Right lobe of liver (tissue), 6 donors: ENCODE data around the gene ANAPC5. TPM values are rescaled to one million over a fixed set of nuclear protein-coding genes. Genes with fewer than 3 reads are reported as not detected.

ENCODE experiments used
- ATAC-seq, 4 donors: fragments of 200-7000 bp; cut with Tn5 transposase; one replicate each; pipeline ENCODE4 v1.9.1; 2020; ENCODE audit warnings: mild to moderate bottlenecking in 4 of 4, moderate library complexity in 4 of 4
- DNase-seq, 3 donors: peaks; one replicate each; pipeline ENCODE4 v3.0.0-alpha.2; 2020
- H3K27ac ChIP-seq, 3 donors: fragments of 200-600 bp; one replicate each; pipeline ENCODE4 v1.8.0; 2022
- H3K27me3 ChIP-seq, 2 donors: fragments of 200-600 bp; one replicate each; pipeline ENCODE4 v1.8.0; 2022
- H3K36me3 ChIP-seq, 4 donors: fragments of 200-600 bp; sonication (generic) in 1 of 4; one replicate each; pipeline versions ENCODE4 v1.5.1 to v1.8.0; 2017 to 2022; ENCODE audit warnings: control low read depth in 1 of 4
- H3K4me1 ChIP-seq, 4 donors: fragments of 200-600 bp; sonication (generic) in 1 of 4; one replicate each; pipeline versions ENCODE4 v1.5.1 to v1.8.0; 2017 to 2022; ENCODE audit warnings: control low read depth in 1 of 4
- H3K4me3 ChIP-seq, 3 donors: fragments of 200-600 bp; one replicate each; pipeline ENCODE4 v1.8.0; 2022
- H3K9me3 ChIP-seq, 4 donors: fragments of 200-600 bp; sonication (generic) in 1 of 4; one replicate each; pipeline versions ENCODE4 v1.5.1 to v1.8.0; 2017 to 2022; ENCODE audit warnings: control low read depth in 1 of 4
- CTCF ChIP-seq, 4 donors: fragments of 200-600 bp in 3 of 4; fragments of 450-650 bp in 1 of 4; IDR thresholded peaks; one replicate each; pipeline versions ENCODE4 v1.5.1 to v1.8.0; 2016 to 2022; ENCODE audit warnings: antibody characterized with exemption in 4 of 4, mild to moderate bottlenecking in 2 of 4
- POLR2A ChIP-seq: fragments of 450-650 bp; IDR thresholded peaks from one replicate; pipeline ENCODE4 v1.6.1; 2017; ENCODE audit warnings: antibody characterized with exemption, mild to moderate bottlenecking
- WGBS: methylation state at CpG from one replicate; pipeline ENCODE4 v1.1.6; 2018; ENCODE audit warnings: low coverage, low lambda C conversion rate; ENCODE audit not compliant: insufficient coverage; ENCODE audit errors: missing lambda C conversion rate; 5-methylcytosine and 5-hydroxymethylcytosine counted together
- intact Hi-C, 2 donors: fragments of 100-400 bp; cut with DNase I; formaldehyde crosslinking; loops; one replicate each; pipeline versions ENCODE4 v1.11.2 to v1.14.1; 2022
- long read RNA-seq: library from polyadenylated mRNA; unstranded; transcript quantifications from one replicate; pipeline ENCODE4 v2.0.0, GENCODE V29; 2019
- total RNA-seq, 6 experiments: library from RNA; depleted of rRNA in 2 of 6; stranded (reverse); fragments of >200 nt in 2 of 6; fragmentation: NEBNext Ultra II Directional in 3 of 6; extraction: Animal tissue kit (Norgen Biotek cat#: 25700) in 3 of 6; gene quantifications; one replicate each; pipeline versions ENCODE4 v1.1.0 to v1.2.4, GENCODE V29; 2016 to 2023
- donor health status: DM: no; HTN: yes; CAD: no.
- donor health status: DM: no; HTN: no; CAD: no.
- donor health status: DM: no; HTN: no; CAD: no.
- donor health status: DM: no; HTN: yes; CAD: no.
- donor health status: DM: no; HTN: yes; CAD: no.

Gene ANAPC5
- 10 to 100 TPM; 40.7 to 68.8 (median 49.8) TPM for total RNA-seq
- long read RNA-seq, transcript ANAPC5-201 (17 exons, 2,513 nt) = major isoform, 7 of 16 reads
- long read RNA-seq, partial matches to known transcripts = 5 of 16 reads
- long read RNA-seq, other reads (novel, unspliced or antisense) = 2 of 16 reads

- Histone ChIP-seq H3K36me3 (peaks cover 0 to 6% (median 2%) of the 10 kb centered on the region in 4 donors), H3K4me1 (peaks cover 0 to 11% (median 3%) of the 10 kb centered on the region in 4 donors), H3K4me3 (peak within 1 kb of the TSS; percentile 90 to 99 (median 95)), H3K27ac (peak within 1 kb of the TSS; percentile 52 to 72 (median 57)), H3K9me3 (no peaks in the 10 kb centered on the region), H3K27me3 (no peaks in the 10 kb centered on the region)
- DNase-seq (peak; percentile 91 to 96 (median 96)), ATAC-seq (peak; percentile 99)
- TF ChIP-seq POLR2A = peak; percentile 92
- peak in 1 of 4 donors; percentile 9 for TF ChIP-seq CTCF (IDR thresholded peaks at IDR 0.05)
- intact Hi-C loops = loop anchor here in 1 of 2 donors (10.0 kb wide), 1 partner anchor 83 kb away; no protein-coding TSS in a partner anchor
- 0% methylated on average over 18 of the region's 49 CpGs for WGBS
These were observed at the start of gene ANAPC5 for GRCh38 chr12:121351820-121352681. TSS of gene ANAPC5 (minus strand) at chr12:121352411. CDS start at chr12:121352340, 71 bp downstream.

- Histone ChIP-seq H3K4me1 (peaks cover 0 to 31% (median 11%) of the 10 kb centered on the region in 4 donors), H3K27me3 (no peaks in the 10 kb centered on the region), H3K27ac (peak overlapping the region; percentile 73 to 94 (median 79)), H3K4me3 (peak overlapping the region; percentile 79 to 97 (median 92)), H3K36me3 (peaks cover 0 to 7% (median 0%) of the 10 kb centered on the region in 4 donors), H3K9me3 (no peaks in the 10 kb centered on the region)
- TF ChIP-seq CTCF (IDR thresholded peaks at IDR 0.05) (no peak), POLR2A (no peak)
- DNase-seq (peak in 1 of 3 donors; percentile 59), ATAC-seq (peak; percentile 50 to 59 (median 55))
- WGBS = 2% methylated on average over 26 of the region's 48 CpGs
- intact Hi-C loops = no loop called here
These were observed 48.3 kb upstream of the ANAPC5 start for GRCh38 chr12:121400332-121401139.

- peak within 1 kb of the TSS; percentile 79 to 97 (median 92) for H3K4me3 ChIP-seq
- intact Hi-C loops = no loop called here
- TF ChIP-seq POLR2A (peak; percentile 98), CTCF (IDR thresholded peaks at IDR 0.05) (peak in 1 of 4 donors; percentile 4)
- H3K9me3 ChIP-seq = no peaks in the 10 kb centered on the region
- H3K36me3 ChIP-seq = no peaks in the 10 kb centered on the region
- H3K27me3 ChIP-seq = no peaks in the 10 kb centered on the region
- H3K4me1 ChIP-seq = peaks cover 0 to 28% (median 11%) of the 10 kb centered on the region in 4 donors
- peak; percentile 99 to 100 (median 100) for DNase-seq
- WGBS = 4% methylated on average over 10 of the region's 77 CpGs
- ATAC-seq = peak; percentile 97 to 99 (median 98)
- H3K27ac ChIP-seq = peak within 1 kb of the TSS; percentile 73 to 94 (median 79)
These were observed 47.5 kb upstream of the ANAPC5 start, which contains the start of gene RNF34 for GRCh38 chr12:121399391-121400331. TSS of gene RNF34 (plus strand) at chr12:121400118. CDS start at chr12:121400213, 95 bp downstream.
